ENCODE data around the gene SREBF2. TPM values are rescaled to one million over a fixed set of nuclear protein-coding genes. Genes with fewer than 3 reads are reported as not detected.

Gene SREBF2
- total RNA-seq, 1 experiment from 2014 or later = 159 TPM

GRCh38 chr22:41899992-41900651, 67.2 kb downstream of the SREBF2 start:
- peaks cover 33% of the 10 kb centered on the region for H3K36me3 ChIP-seq (ENCODE audit: insufficient read depth, low read length)

GRCh38 chr22:41900652-41901312, 67.9 kb downstream of the SREBF2 start:
- Histone ChIP-seq H3K9ac (ENCODE audit: low read length) (no peak overlapping the region), H3K27me3 (ENCODE audit: low read length) (no peaks in the 10 kb centered on the region), H3K9me2 (replicated peaks; ENCODE audit: insufficient read depth, low read length) (no peaks in the 10 kb centered on the region), H3K4me2 (ENCODE audit: low read depth, low read length, poor library complexity, severe bottlenecking) (no peak overlapping the region), H3K9me3 (ENCODE audit: low read length) (no peaks in the 10 kb centered on the region), H3K27ac (ENCODE audit: low read length) (no peak overlapping the region), H3K4me1 (ENCODE audit: low read length) (no peaks in the 10 kb centered on the region), H3K79me2 (ENCODE audit: low read length) (no peaks in the 10 kb centered on the region), H2AFZ (ENCODE audit: low read length) (no peak overlapping the region), H3K4me3 (ENCODE audit: low read length) (no peak overlapping the region), H4K20me1 (ENCODE audit: insufficient read depth, low read depth, low read length) (no peaks in the 10 kb centered on the region; the same call in 1 of the 2 replicates), H3K36me3 (ENCODE audit: insufficient read depth, low read length) (peaks cover 34% of the 10 kb centered on the region)
- no peak for DNase-seq

More at GRCh38 chr22:41899992-41900651, 67.2 kb downstream of the SREBF2 start:
- H3K4me3 ChIP-seq (ENCODE audit: low read length) = no peak overlapping the region
- no peaks in the 10 kb centered on the region for H3K79me2 ChIP-seq (ENCODE audit: low read length)
- no peaks in the 10 kb centered on the region; the same call in 1 of the 2 replicates for H4K20me1 ChIP-seq (ENCODE audit: insufficient read depth, low read depth, low read length)
- H3K27me3 ChIP-seq (ENCODE audit: low read length) = no peaks in the 10 kb centered on the region
- DNase-seq = no peak
- no peaks in the 10 kb centered on the region for H3K9me3 ChIP-seq (ENCODE audit: low read length)
- no peak overlapping the region for H3K4me2 ChIP-seq (ENCODE audit: low read depth, low read length, poor library complexity, severe bottlenecking)
- no peaks in the 10 kb centered on the region for H3K4me1 ChIP-seq (ENCODE audit: low read length)
- H3K27ac ChIP-seq (ENCODE audit: low read length) = no peak overlapping the region
- H3K9me2 ChIP-seq (replicated peaks; ENCODE audit: insufficient read depth, low read length) = no peaks in the 10 kb centered on the region
- no peak overlapping the region for H3K9ac ChIP-seq (ENCODE audit: low read length)
- H2AFZ ChIP-seq (ENCODE audit: low read length) = no peak overlapping the region

GRCh38 chr22:41902016-41902415, 69.1 kb downstream of the SREBF2 start:
- no peak for DNase-seq
- H3K9me2 ChIP-seq (replicated peaks; ENCODE audit: insufficient read depth, low read length) = no peaks in the 10 kb centered on the region

GRCh38 chr22:41902932-41903421, 70.1 kb downstream of the SREBF2 start:
- Histone ChIP-seq H3K27me3 (ENCODE audit: low read length) (no peaks in the 10 kb centered on the region), H3K36me3 (ENCODE audit: insufficient read depth, low read length) (peaks cover 28% of the 10 kb centered on the region), H4K20me1 (ENCODE audit: insufficient read depth, low read depth, low read length) (peaks cover 11% of the 10 kb centered on the region), H3K4me2 (ENCODE audit: low read depth, low read length, poor library complexity, severe bottlenecking) (no peak overlapping the region), H3K27ac (ENCODE audit: low read length) (no peak overlapping the region), H3K9me2 (replicated peaks; ENCODE audit: insufficient read depth, low read length) (no peaks in the 10 kb centered on the region), H3K4me3 (ENCODE audit: low read length) (no peak overlapping the region), H3K9ac (ENCODE audit: low read length) (no peak overlapping the region), H3K4me1 (ENCODE audit: low read length) (no peaks in the 10 kb centered on the region), H3K79me2 (ENCODE audit: low read length) (no peaks in the 10 kb centered on the region), H3K9me3 (ENCODE audit: low read length) (no peaks in the 10 kb centered on the region), H2AFZ (ENCODE audit: low read length) (no peak overlapping the region)
- no peak for DNase-seq

More at GRCh38 chr22:41902016-41902415, 69.1 kb downstream of the SREBF2 start:
- Histone ChIP-seq H3K36me3 (ENCODE audit: insufficient read depth, low read length) (peaks cover 34% of the 10 kb centered on the region), H2AFZ (ENCODE audit: low read length) (no peak overlapping the region), H3K27me3 (ENCODE audit: low read length) (no peaks in the 10 kb centered on the region), H3K9me3 (ENCODE audit: low read length) (no peaks in the 10 kb centered on the region), H3K4me2 (ENCODE audit: low read depth, low read length, poor library complexity, severe bottlenecking) (no peak overlapping the region), H4K20me1 (ENCODE audit: insufficient read depth, low read depth, low read length) (peaks cover 8% of the 10 kb centered on the region), H3K27ac (ENCODE audit: low read length) (no peak overlapping the region), H3K4me3 (ENCODE audit: low read length) (no peak overlapping the region), H3K9ac (ENCODE audit: low read length) (no peak overlapping the region), H3K79me2 (ENCODE audit: low read length) (no peaks in the 10 kb centered on the region), H3K4me1 (ENCODE audit: low read length) (no peaks in the 10 kb centered on the region)

- H3K4me3 ChIP-seq (ENCODE audit: low read length) = no peak overlapping the region
- H2AFZ ChIP-seq (ENCODE audit: low read length) = no peak overlapping the region
- no peak overlapping the region for H3K4me2 ChIP-seq (ENCODE audit: low read depth, low read length, poor library complexity, severe bottlenecking)
- H3K27ac ChIP-seq (ENCODE audit: low read length) = no peak overlapping the region
- DNase-seq = no peak
- H3K9me2 ChIP-seq (replicated peaks; ENCODE audit: insufficient read depth, low read length) = no peaks in the 10 kb centered on the region
- no peaks in the 10 kb centered on the region for H3K9me3 ChIP-seq (ENCODE audit: low read length)
- H3K36me3 ChIP-seq (ENCODE audit: insufficient read depth, low read length) = peaks cover 17% of the 10 kb centered on the region; the same call in 1 of the 2 replicates
- no peaks in the 10 kb centered on the region for H3K4me1 ChIP-seq (ENCODE audit: low read length)
- H3K27me3 ChIP-seq (ENCODE audit: low read length) = no peaks in the 10 kb centered on the region
- no peaks in the 10 kb centered on the region for H3K79me2 ChIP-seq (ENCODE audit: low read length)
- no peak overlapping the region for H3K9ac ChIP-seq (ENCODE audit: low read length)
- H4K20me1 ChIP-seq (ENCODE audit: insufficient read depth, low read depth, low read length) = peaks cover 19% of the 10 kb centered on the region
Observed at GRCh38 chr22:41904450-41905410, 71.8 kb downstream of the SREBF2 start.

- H3K9ac ChIP-seq (ENCODE audit: low read length) = no peak overlapping the region
- no peak overlapping the region for H3K27ac ChIP-seq (ENCODE audit: low read length)
- H3K79me2 ChIP-seq (ENCODE audit: low read length) = no peaks in the 10 kb centered on the region
- H3K4me3 ChIP-seq (ENCODE audit: low read length) = no peak overlapping the region
- peaks cover 19% of the 10 kb centered on the region for H4K20me1 ChIP-seq (ENCODE audit: insufficient read depth, low read depth, low read length)
- no peaks in the 10 kb centered on the region for H3K9me3 ChIP-seq (ENCODE audit: low read length)
- no peaks in the 10 kb centered on the region for H3K9me2 ChIP-seq (replicated peaks; ENCODE audit: insufficient read depth, low read length)
- H3K4me2 ChIP-seq (ENCODE audit: low read depth, low read length, poor library complexity, severe bottlenecking) = no peak overlapping the region
- no peaks in the 10 kb centered on the region for H3K4me1 ChIP-seq (ENCODE audit: low read length)
- H3K36me3 ChIP-seq (ENCODE audit: insufficient read depth, low read length) = 0 out of 2 replicates have a peak, but pooled peaks cover 8% of the 10 kb centered on the region
- H2AFZ ChIP-seq (ENCODE audit: low read length) = no peak overlapping the region
- H3K27me3 ChIP-seq (ENCODE audit: low read length) = no peaks in the 10 kb centered on the region
- DNase-seq = no peak
Observed at GRCh38 chr22:41905411-41906202, 72.7 kb downstream of the SREBF2 start.

GRCh38 chr22:41906822-41907221, 73.9 kb downstream of the SREBF2 start:
- Histone ChIP-seq H3K4me2 (ENCODE audit: low read depth, low read length, poor library complexity, severe bottlenecking) (no peak overlapping the region), H3K36me3 (ENCODE audit: insufficient read depth, low read length) (0 out of 2 replicates have a peak, but pooled peaks cover 6% of the 10 kb centered on the region), H3K4me1 (ENCODE audit: low read length) (no peaks in the 10 kb centered on the region), H3K9ac (ENCODE audit: low read length) (no peak overlapping the region), H3K27ac (ENCODE audit: low read length) (no peak overlapping the region), H3K9me2 (replicated peaks; ENCODE audit: insufficient read depth, low read length) (no peaks in the 10 kb centered on the region), H3K27me3 (ENCODE audit: low read length) (no peaks in the 10 kb centered on the region), H3K79me2 (ENCODE audit: low read length) (no peaks in the 10 kb centered on the region), H3K9me3 (ENCODE audit: low read length) (no peaks in the 10 kb centered on the region), H3K4me3 (ENCODE audit: low read length) (no peak overlapping the region), H2AFZ (ENCODE audit: low read length) (no peak overlapping the region), H4K20me1 (ENCODE audit: insufficient read depth, low read depth, low read length) (peaks cover 20% of the 10 kb centered on the region)
- DNase-seq = no peak

Measured in Karpas-422 (cell line).